K562 (cell line): ENCODE results near the gene AKT1.

ENCODE experiments used
- CAMTA2 ChIP-seq: fragments of 250-450 bp; sonication (Bioruptor Pico); conservative IDR thresholded peaks from 2 replicates; pipeline ENCODE4 v1.5.1; 2022
- CTCF ChIP-seq, 3 experiments: IDR thresholded peaks in 2 of 3; conservative IDR thresholded peaks in 1 of 3; 2 replicates each; pipeline ENCODE4 v1.5.1; 2011 to 2012; ENCODE audit warnings: low read length in 3 of 3, mild to moderate bottlenecking in 3 of 3, control low read depth in 2 of 3, improper control_type of control experiment in 1 of 3, inconsistent platforms in 1 of 3, low read depth in 1 of 3, mixed read lengths in 1 of 3, moderate library complexity in 1 of 3; ENCODE audit not compliant: insufficient read depth in 2 of 3
- FOXA3 ChIP-seq, 2 experiments: fragments of 450-650 bp in 1 of 2; sonication (generic) in 1 of 2; formaldehyde crosslinking; IDR thresholded peaks in 1 of 2; conservative IDR thresholded peaks in 1 of 2; 2 replicates each; pipeline versions ENCODE4 v1.4.0 to v1.8.0; 2020 to 2022; ENCODE audit warnings: mild to moderate bottlenecking in 2 of 2, missing genetic modification reagents in 1 of 2
- PATZ1 ChIP-seq: fragments of 250-450 bp; sonication (Bioruptor Pico); IDR thresholded peaks from 2 replicates; pipeline ENCODE4 v1.5.0; 2020; ENCODE audit warnings: mild to moderate bottlenecking, borderline replicate concordance
- POLR2A ChIP-seq: fragments of 450-650 bp; conservative IDR thresholded peaks from 2 replicates; pipeline ENCODE4 v1.6.1; 2016
- POLR2AphosphoS5 ChIP-seq: IDR thresholded peaks from 2 replicates; pipeline ENCODE4 v1.6.1; 2011; ENCODE audit warnings: mild to moderate bottlenecking, low read depth, low read length, moderate library complexity; ENCODE audit not compliant: control insufficient read depth, insufficient read depth
- SMC3 ChIP-seq: conservative IDR thresholded peaks from 2 replicates; pipeline ENCODE4 v1.6.1; 2011; ENCODE audit warnings: low read depth, low read length, improper control_type of control experiment; ENCODE audit not compliant: insufficient read depth
- TEAD4 ChIP-seq, 2 experiments: sonication (generic) in 1 of 2; formaldehyde crosslinking in 1 of 2; IDR thresholded peaks; 2 replicates each; pipeline versions ENCODE4 v1.6.1 to v1.8.0; 2012 to 2022; ENCODE audit warnings: borderline replicate concordance in 1 of 2, inconsistent platforms in 1 of 2, low read length in 1 of 2, mild to moderate bottlenecking in 1 of 2, missing genetic modification reagents in 1 of 2
- TFAP4 ChIP-seq: sonication (generic); formaldehyde crosslinking; IDR thresholded peaks from 2 replicates; pipeline ENCODE4 v1.8.0; 2022; ENCODE audit warnings: missing genetic modification reagents, mild to moderate bottlenecking, moderate library complexity, borderline replicate concordance

- TF ChIP-seq POLR2AphosphoS5 (no peak), TEAD4 (IDR thresholded peaks at IDR 0.05; ENCODE audit: low read length) (no peak), TEAD4 (CRISPR knock-in tag; IDR thresholded peaks at IDR 0.05; ENCODE audit: borderline replicate concordance) (no peak), CTCF (IDR thresholded peaks at IDR 0.05 in 2 of 3, conservative IDR thresholded peaks at IDR 0.05 in 1 of 3; ENCODE audit: insufficient read depth in 2 of 3, low read depth in 1 of 3, low read length in 3 of 3) (no peak), POLR2A (no peak), TFAP4 (CRISPR knock-in tag) (no peak), CAMTA2 (no peak), PATZ1 (CRISPR knock-in tag) (no peak), FOXA3 (CRISPR knock-in tag; conservative IDR thresholded peaks at IDR 0.05 in 1 of 2, IDR thresholded peaks at IDR 0.05 in 1 of 2) (no peak), SMC3 (no peak)
Measured at GRCh38 chr14:104804481-104805325, 9.2 kb upstream of the AKT1 start.
